Left lung (tissue), 10 donors: ENCODE data around the gene PML. TPM values are rescaled to one million over a fixed set of nuclear protein-coding genes. Genes with fewer than 3 reads are reported as not detected.
A peak's percentile ranks its signal among the peaks of the same experiment; 100 is the strongest.

Experiments used
- ATAC-seq: fragments of 200-7000 bp; cut with Tn5 transposase; one replicate; pipeline ENCODE4 v1.9.1; 2020; ENCODE audit warnings: moderate library complexity
- DNase-seq, 4 donors: peaks; one replicate each; pipeline ENCODE4 v3.0.0-alpha.2; 2013 to 2020
- H3K27ac ChIP-seq, 2 donors: fragments of 200-600 bp; sonication (generic) in 1 of 2; one replicate each; pipeline versions ENCODE4 v1.5.0 to v1.8.0; 2020 to 2021
- H3K27me3 ChIP-seq, 2 donors: fragments of 200-600 bp; sonication (generic) in 1 of 2; one replicate each; pipeline versions ENCODE4 v1.5.0 to v1.8.0; 2020 to 2021
- H3K36me3 ChIP-seq, 2 donors: fragments of 200-600 bp; sonication (generic) in 1 of 2; one replicate each; pipeline versions ENCODE4 v1.5.0 to v1.8.0; 2020 to 2021
- H3K4me1 ChIP-seq, 2 donors: fragments of 200-600 bp; one replicate each; pipeline ENCODE4 v1.8.0; 2021
- H3K4me3 ChIP-seq, 2 donors: fragments of 200-600 bp; sonication (generic) in 1 of 2; one replicate each; pipeline versions ENCODE4 v1.5.0 to v1.8.0; 2020 to 2021; ENCODE audit warnings: mild to moderate bottlenecking in 1 of 2
- H3K9me3 ChIP-seq, 2 donors: fragments of 200-600 bp; sonication (generic) in 1 of 2; one replicate each; pipeline versions ENCODE4 v1.5.0 to v1.8.0; 2020 to 2021
- intact Hi-C, 2 donors: fragments of 100-400 bp; cut with DNase I; formaldehyde crosslinking; loops; one replicate each; pipeline versions ENCODE4 v1.11.2 to v1.14.2; 2022
- polyA plus RNA-seq, 6 donors: library from polyadenylated mRNA; unstranded; fragments of 120-200 nt; gene quantifications; one replicate each; pipeline ENCODE4 v1.2.1, GENCODE V29; 2013; ENCODE audit not compliant: insufficient read length in 6 of 6
- total RNA-seq, 2 donors: library from RNA; stranded (reverse); fragmentation: NEBNext Ultra II Directional; extraction: Animal tissue kit (Norgen Biotek cat#: 25700); gene quantifications; one replicate each; pipeline ENCODE4 v1.2.1, GENCODE V29; 2021
- TF ChIP-seq, protein P1 (sequence below), 2 donors: fragments of 200-600 bp; sonication (generic) in 1 of 2; IDR thresholded peaks; one replicate each; pipeline versions ENCODE4 v1.5.0 to v1.8.0; 2021; ENCODE audit warnings: antibody characterized with exemption in 2 of 2
- donor health status: DM: no; HTN: yes; CAD: no.
- donor health status: DM: no; HTN: no; CAD: no.

Gene PML
- total and polyA plus RNA-seq, 8 donors, result 41.8 to 75.2 (median 48.9) TPM

- intact Hi-C loops, result no loop called here
- DNase-seq (no peak), ATAC-seq (no peak)
- no peaks in the 10 kb centered on the region for H3K27me3 ChIP-seq
- TF ChIP-seq, protein P1, sequence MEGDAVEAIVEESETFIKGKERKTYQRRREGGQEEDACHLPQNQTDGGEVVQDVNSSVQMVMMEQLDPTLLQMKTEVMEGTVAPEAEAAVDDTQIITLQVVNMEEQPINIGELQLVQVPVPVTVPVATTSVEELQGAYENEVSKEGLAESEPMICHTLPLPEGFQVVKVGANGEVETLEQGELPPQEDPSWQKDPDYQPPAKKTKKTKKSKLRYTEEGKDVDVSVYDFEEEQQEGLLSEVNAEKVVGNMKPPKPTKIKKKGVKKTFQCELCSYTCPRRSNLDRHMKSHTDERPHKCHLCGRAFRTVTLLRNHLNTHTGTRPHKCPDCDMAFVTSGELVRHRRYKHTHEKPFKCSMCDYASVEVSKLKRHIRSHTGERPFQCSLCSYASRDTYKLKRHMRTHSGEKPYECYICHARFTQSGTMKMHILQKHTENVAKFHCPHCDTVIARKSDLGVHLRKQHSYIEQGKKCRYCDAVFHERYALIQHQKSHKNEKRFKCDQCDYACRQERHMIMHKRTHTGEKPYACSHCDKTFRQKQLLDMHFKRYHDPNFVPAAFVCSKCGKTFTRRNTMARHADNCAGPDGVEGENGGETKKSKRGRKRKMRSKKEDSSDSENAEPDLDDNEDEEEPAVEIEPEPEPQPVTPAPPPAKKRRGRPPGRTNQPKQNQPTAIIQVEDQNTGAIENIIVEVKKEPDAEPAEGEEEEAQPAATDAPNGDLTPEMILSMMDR (IDR thresholded peaks at IDR 0.05), result no peak
- no peaks in the 10 kb centered on the region for H3K9me3 ChIP-seq
- H3K4me1 ChIP-seq, result peaks cover 54 to 83% of the 10 kb centered on the region in 2 donors
- H3K4me3 ChIP-seq, result no peak overlapping the region
- peaks cover 0 to 65% of the 10 kb centered on the region in 2 donors for H3K36me3 ChIP-seq
- peak overlapping the region; percentile 33 to 58 for H3K27ac ChIP-seq
Measured at GRCh38 chr15:74006774-74007639, 12.5 kb downstream of the PML start.

DNA sequence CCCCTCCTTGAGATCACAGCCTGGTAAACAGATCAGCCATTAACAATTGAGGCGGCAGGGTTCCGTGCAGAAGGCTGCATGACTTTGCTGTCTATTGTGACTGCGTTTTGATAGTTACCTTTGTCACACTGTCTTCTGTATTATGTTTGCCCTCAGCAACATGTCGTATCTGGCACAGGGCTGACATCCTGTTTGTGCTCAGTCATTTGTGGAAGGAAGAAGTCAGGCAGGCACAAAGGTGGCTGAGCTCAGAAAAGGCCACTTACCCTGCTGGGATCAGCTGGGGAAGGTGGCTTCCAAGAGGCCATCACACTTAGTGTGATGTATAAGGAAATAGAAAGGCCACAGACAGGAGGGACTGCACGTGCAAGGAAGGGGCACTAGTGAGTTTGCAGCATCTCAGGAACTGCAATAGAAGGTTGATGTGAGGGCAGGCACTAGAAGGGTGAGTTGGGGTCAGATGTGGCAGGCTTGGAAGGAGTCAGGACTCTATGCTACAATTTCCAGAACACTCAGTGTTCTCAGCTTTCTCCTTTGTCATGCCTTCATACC lies 13.4 kb downstream of the PML start:
- Histone ChIP-seq H3K9me3 (no peaks in the 10 kb centered on the region), H3K4me1 (peaks cover 55 to 87% of the 10 kb centered on the region in 2 donors), H3K27me3 (no peaks in the 10 kb centered on the region), H3K36me3 (peaks cover 0 to 56% of the 10 kb centered on the region in 2 donors), H3K27ac (peak overlapping the region; percentile 33 to 58), H3K4me3 (no peak overlapping the region)
- intact Hi-C loops, result no loop called here
- no peak for ATAC-seq
- TF ChIP-seq, protein P1 (IDR thresholded peaks at IDR 0.05), result no peak
- DNase-seq, result no peak

GRCh38 chr15:74008901-74009300 lies 14.4 kb downstream of the PML start:
- ATAC-seq (no peak), DNase-seq (no peak)
- no peaks in the 10 kb centered on the region for H3K9me3 ChIP-seq
- intact Hi-C loops, result no loop called here
- peak overlapping the region in 1 of 2 donors; percentile 76 for H3K27ac ChIP-seq
- H3K4me3 ChIP-seq, result no peak overlapping the region
- peaks cover 0 to 49% of the 10 kb centered on the region in 2 donors for H3K36me3 ChIP-seq
- TF ChIP-seq, protein P1 (IDR thresholded peaks at IDR 0.05), result no peak
- no peaks in the 10 kb centered on the region for H3K27me3 ChIP-seq
- H3K4me1 ChIP-seq, result peaks cover 55 to 90% of the 10 kb centered on the region in 2 donors

- Histone ChIP-seq H3K27ac (peak overlapping the region; percentile 57 to 76), H3K4me1 (peaks cover 48 to 91% of the 10 kb centered on the region in 2 donors), H3K4me3 (no peak overlapping the region), H3K27me3 (no peaks in the 10 kb centered on the region), H3K9me3 (no peaks in the 10 kb centered on the region), H3K36me3 (peaks cover 0 to 52% of the 10 kb centered on the region in 2 donors)
- DNase-seq, result no peak
- peak; percentile 54 for ATAC-seq
- intact Hi-C loops, result no loop called here
- TF ChIP-seq, protein P1 (IDR thresholded peaks at IDR 0.05), result no peak
Measured at GRCh38 chr15:74010929-74011540, 16.5 kb downstream of the PML start.

GRCh38 chr15:74011610-74012009 lies 17.1 kb downstream of the PML start:
- intact Hi-C loops, result no loop called here
- TF ChIP-seq, protein P1 (IDR thresholded peaks at IDR 0.05), result no peak
- DNase-seq (peak in 1 of 4 donors; percentile 48), ATAC-seq (peak; percentile 73)
- Histone ChIP-seq H3K36me3 (peaks cover 0 to 48% of the 10 kb centered on the region in 2 donors), H3K4me3 (no peak overlapping the region), H3K4me1 (peaks cover 49 to 88% of the 10 kb centered on the region in 2 donors), H3K27me3 (no peaks in the 10 kb centered on the region), H3K9me3 (no peaks in the 10 kb centered on the region), H3K27ac (peak overlapping the region; percentile 57 to 76)
